Adrenal gland (tissue), 19 donors: ENCODE data around the gene GAGE10. TPM values are rescaled to one million over a fixed set of nuclear protein-coding genes. Genes with fewer than 3 reads are reported as not detected.

Experiments used
- DNase-seq, 7 donors: peaks; one replicate each; pipeline ENCODE4 v3.0.0-alpha.2; 2019 to 2020
- H3K27ac ChIP-seq, 5 donors: fragments of 200-600 bp; sonication (generic) in 4 of 5; 1 replicate in 3 of 5; 2 replicates in 2 of 5; pipeline versions ENCODE4 v1.5.1 to v1.8.0; 2016 to 2020; ENCODE audit warnings: mild to moderate bottlenecking in 1 of 5
- H3K27me3 ChIP-seq: fragments of 200-600 bp; 2 replicates; pipeline ENCODE4 v1.8.0; 2021
- H3K36me3 ChIP-seq, 2 donors: fragments of 200-600 bp; replicated peaks in 1 of 2; 1 replicate in 1 of 2; 2 replicates in 1 of 2; pipeline versions ENCODE4 v1.5.1 to v1.8.0; 2018 to 2022
- H3K4me1 ChIP-seq, 2 donors: fragments of 200-600 bp; replicated peaks in 1 of 2; 1 replicate in 1 of 2; 2 replicates in 1 of 2; pipeline versions ENCODE4 v1.5.1 to v1.8.0; 2018 to 2021
- H3K4me3 ChIP-seq, 4 donors: fragments of 200-600 bp; sonication (generic) in 3 of 4; one replicate each; pipeline ENCODE4 v1.5.1; 2016 to 2018
- H3K9me3 ChIP-seq, 3 donors: fragments of 200-600 bp; sonication (generic) in 1 of 3; replicated peaks in 1 of 3; 1 replicate in 2 of 3; 2 replicates in 1 of 3; pipeline versions ENCODE4 v1.5.1 to v1.8.0; 2016 to 2021
- POLR2A ChIP-seq, 2 donors: fragments of 450-650 bp; IDR thresholded peaks; one replicate each; pipeline ENCODE4 v1.6.1; 2017; ENCODE audit warnings: antibody characterized with exemption in 2 of 2, mild to moderate bottlenecking in 2 of 2, moderate library complexity in 1 of 2
- WGBS, 4 donors: extraction: QIAGEN DNeasy Blood & Tissue Kit in 2 of 4; methylation state at CpG; one replicate each; pipeline versions ENCODE4 v1.1.5 to v1.1.7; 2013 to 2017; 5-methylcytosine and 5-hydroxymethylcytosine counted together
- intact Hi-C, 2 donors: fragments of 100-400 bp; cut with DNase I; formaldehyde crosslinking; loops; one replicate each; pipeline versions ENCODE4 v1.14.1 to v1.15.0; 2022 to 2023
- long read RNA-seq, 10 donors: library from polyadenylated mRNA in 3 of 10; unstranded in 2 of 10; stranded (forward) in 1 of 10; transcript quantifications; one replicate each; pipeline ENCODE4 v2.0.0 and lab custom pipeline, GENCODE V29; 2021 to 2026
- polyA plus RNA-seq, 3 donors: library from polyadenylated mRNA; stranded (reverse); fragments of 200-250 nt in 2 of 3; fragments of 350-450 nt in 1 of 3; fragmentation: Illumina TruSeq in 1 of 3; extraction: RNeasy Lipid Tissue Mini Kit (QIAGEN cat#74804) in 1 of 3; gene quantifications; one replicate each; pipeline ENCODE4 v1.2.3, GENCODE V29; 2013 to 2014
- total RNA-seq, 9 donors: library from RNA; depleted of rRNA in 4 of 9; stranded (reverse); fragments of >200 nt in 4 of 9; fragments of 120-200 nt in 1 of 9; fragmentation: NEBNext Ultra II Directional in 1 of 9; extraction: Animal tissue kit (Norgen Biotek cat#: 25700) in 1 of 9; gene quantifications; one replicate each; pipeline versions ENCODE4 v1.1.0 to v1.2.4, GENCODE V29; 2013 to 2023
- TF ChIP-seq, protein P1 (sequence below), 6 experiments: fragments of 450-650 bp in 4 of 6; fragments of 200-600 bp in 2 of 6; sonication (generic) in 1 of 6; IDR thresholded peaks; 1 replicate in 5 of 6; 2 replicates in 1 of 6; pipeline versions ENCODE4 v1.5.1 to v1.8.0; 2016 to 2021; ENCODE audit warnings: antibody characterized with exemption in 6 of 6, mild to moderate bottlenecking in 2 of 6, moderate library complexity in 1 of 6
- donor health status: healthy with polysubstance abuse.
- donor health status: Bipolar disorder and iron deficiency.
- donor health status: DM: yes; HTN: yes; CAD: no.
- donor health status: DM: no; HTN: no; CAD: no.
- donor health status: DM: no; HTN: no; CAD: no.
- donor health status: DM: yes; HTN: yes; CAD: no.

The GAGE10 gene, protein sequence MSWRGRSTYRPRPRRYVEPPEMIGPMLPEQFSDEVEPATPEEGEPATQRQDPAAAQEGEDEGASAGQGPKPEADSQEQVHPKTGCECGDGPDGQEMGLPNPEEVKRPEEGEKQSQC
- under 1 TPM in 1 of 9 donors, not detected in 8; 0.33 TPM for total RNA-seq
- polyA plus RNA-seq = not detected
- long read RNA-seq, donor 1 = 0 reads
- long read RNA-seq, donor 2 = 0 reads
- long read RNA-seq, donor 3 = 0 reads
- long read RNA-seq, donor 4 = 0 reads
- long read RNA-seq, donor 5 = 0 reads
- long read RNA-seq, donor 6 = 0 reads
- long read RNA-seq, donor 7 = 0 reads
- long read RNA-seq, donor 8 = 0 reads
- long read RNA-seq, donor 9 = 0 reads
- long read RNA-seq, donor 10 = 0 reads

DNA sequence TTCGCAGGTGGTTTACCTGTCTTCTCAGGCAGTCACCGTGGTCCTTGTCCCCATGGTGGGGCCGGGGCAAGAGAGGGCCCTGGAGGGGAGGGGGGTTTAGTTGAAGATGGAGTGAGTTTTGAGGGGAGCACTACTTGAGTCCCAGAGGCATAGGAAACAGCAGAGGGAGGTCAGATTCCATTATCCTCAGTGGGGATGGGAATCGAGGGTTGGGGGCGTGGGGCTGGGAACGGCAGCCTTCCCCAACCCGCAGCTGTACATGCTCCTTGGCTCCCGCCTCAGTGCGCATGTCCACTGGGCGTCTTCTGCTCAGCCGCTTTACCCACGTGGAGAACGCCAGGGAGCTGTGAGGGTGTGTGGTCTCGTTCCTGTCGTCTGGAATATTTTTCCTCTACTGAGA lies at the start of gene GAGE10:
Gene GAGE10, plus strand, starts transcription at position 301 of the 400 bp plus-strand sequence. CDS start 1,214 bp downstream, outside the sequence.
- H3K27ac ChIP-seq = no peak within 1 kb of the TSS
- no peaks in the 10 kb centered on the region for H3K9me3 ChIP-seq
- no peaks in the 10 kb centered on the region for H3K36me3 ChIP-seq
- TF ChIP-seq, protein P1, sequence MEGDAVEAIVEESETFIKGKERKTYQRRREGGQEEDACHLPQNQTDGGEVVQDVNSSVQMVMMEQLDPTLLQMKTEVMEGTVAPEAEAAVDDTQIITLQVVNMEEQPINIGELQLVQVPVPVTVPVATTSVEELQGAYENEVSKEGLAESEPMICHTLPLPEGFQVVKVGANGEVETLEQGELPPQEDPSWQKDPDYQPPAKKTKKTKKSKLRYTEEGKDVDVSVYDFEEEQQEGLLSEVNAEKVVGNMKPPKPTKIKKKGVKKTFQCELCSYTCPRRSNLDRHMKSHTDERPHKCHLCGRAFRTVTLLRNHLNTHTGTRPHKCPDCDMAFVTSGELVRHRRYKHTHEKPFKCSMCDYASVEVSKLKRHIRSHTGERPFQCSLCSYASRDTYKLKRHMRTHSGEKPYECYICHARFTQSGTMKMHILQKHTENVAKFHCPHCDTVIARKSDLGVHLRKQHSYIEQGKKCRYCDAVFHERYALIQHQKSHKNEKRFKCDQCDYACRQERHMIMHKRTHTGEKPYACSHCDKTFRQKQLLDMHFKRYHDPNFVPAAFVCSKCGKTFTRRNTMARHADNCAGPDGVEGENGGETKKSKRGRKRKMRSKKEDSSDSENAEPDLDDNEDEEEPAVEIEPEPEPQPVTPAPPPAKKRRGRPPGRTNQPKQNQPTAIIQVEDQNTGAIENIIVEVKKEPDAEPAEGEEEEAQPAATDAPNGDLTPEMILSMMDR (IDR thresholded peaks at IDR 0.05) = no peak
- TF ChIP-seq POLR2A (IDR thresholded peaks at IDR 0.05) = no peak
- 78 to 89% (median 85%) methylated on average over 10 to 15 of the region's 15 CpGs for WGBS, 4 donors
- DNase-seq = no peak
- H3K4me3 ChIP-seq = no peak within 1 kb of the TSS
- H3K4me1 ChIP-seq = no peaks in the 10 kb centered on the region
- intact Hi-C loops = no loop called here
- H3K27me3 ChIP-seq = peaks cover 3% of the 10 kb centered on the region

DNA sequence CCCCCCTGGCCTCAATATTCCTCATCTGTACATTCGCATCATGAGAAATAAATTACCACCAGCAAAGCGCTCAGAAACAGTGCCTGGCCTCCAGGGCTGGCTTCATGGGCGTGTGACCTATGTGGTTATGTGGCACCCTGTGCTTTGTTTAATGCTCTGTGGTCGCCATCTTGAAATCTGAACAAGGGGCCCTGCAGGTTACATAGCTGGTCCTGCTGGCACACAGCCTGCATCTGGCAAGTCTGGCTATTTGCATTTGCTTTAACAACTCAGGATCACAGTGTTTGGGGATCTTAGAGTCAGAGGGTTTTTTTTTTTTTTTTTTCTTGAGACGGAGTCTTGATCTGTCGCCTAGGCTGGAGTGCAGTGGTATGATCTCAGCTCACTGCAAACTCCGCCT lies 48.8 kb upstream of the GAGE10 start:
- Histone ChIP-seq H3K9me3 (no peaks in the 10 kb centered on the region), H3K27me3 (peaks cover 4% of the 10 kb centered on the region), H3K4me1 (no peaks in the 10 kb centered on the region), H3K4me3 (no peak overlapping the region), H3K27ac (no peak overlapping the region), H3K36me3 (no peaks in the 10 kb centered on the region)
- TF ChIP-seq, protein P1 (IDR thresholded peaks at IDR 0.05) = no peak
- no peak for TF ChIP-seq POLR2A (IDR thresholded peaks at IDR 0.05)
- DNase-seq = no peak
- WGBS, 4 donors = 79 to 97% (median 88%) methylated on average over 7 of the region's 7 CpGs
- intact Hi-C loops = no loop called here

DNA sequence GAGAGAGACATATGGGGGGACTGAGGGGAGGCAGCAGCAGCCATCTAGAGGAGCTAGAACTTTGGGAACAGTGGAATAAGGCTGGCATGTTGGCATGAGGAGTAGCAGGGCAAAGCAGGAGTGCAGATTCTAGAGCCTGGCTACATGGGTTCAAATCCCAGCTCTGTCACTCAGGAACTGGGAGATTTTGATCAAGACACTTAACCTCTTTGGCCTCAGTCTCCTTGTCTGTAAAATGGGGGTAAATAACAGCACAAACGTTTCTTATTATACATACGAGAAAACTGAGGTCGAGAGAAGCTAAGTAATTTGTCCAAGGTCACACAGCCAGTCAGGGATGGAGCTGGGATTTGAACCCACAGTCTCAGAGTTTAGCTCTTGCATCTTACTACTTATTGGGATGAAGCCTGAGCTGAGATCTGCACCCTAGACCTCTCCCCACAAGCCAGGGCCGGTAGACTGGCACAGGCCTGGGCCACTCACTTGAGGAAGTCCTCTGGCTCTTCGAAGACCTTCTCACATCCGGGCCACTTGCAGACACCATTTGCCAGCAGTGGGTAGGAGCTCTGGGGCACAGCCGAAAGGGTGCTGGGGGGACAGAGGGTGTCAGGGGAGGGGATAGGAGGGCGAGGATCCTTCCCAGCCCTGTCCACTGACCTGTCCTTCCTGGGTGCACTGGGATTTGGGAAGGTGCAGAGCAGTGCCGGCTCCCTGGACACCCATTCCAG lies 47.0 kb upstream of the GAGE10 start:
- intact Hi-C loops = no loop called here
- Histone ChIP-seq H3K9me3 (no peaks in the 10 kb centered on the region), H3K4me3 (no peak overlapping the region), H3K36me3 (no peaks in the 10 kb centered on the region), H3K27me3 (peaks cover 4% of the 10 kb centered on the region), H3K4me1 (no peaks in the 10 kb centered on the region), H3K27ac (no peak overlapping the region)
- TF ChIP-seq, protein P1 (IDR thresholded peaks at IDR 0.05) = no peak
- no peak for TF ChIP-seq POLR2A (IDR thresholded peaks at IDR 0.05)
- DNase-seq = no peak
- WGBS, 4 donors = 64 to 79% (median 71%) methylated on average over 7 to 9 of the region's 9 CpGs; no CpG with 5 or more reads in 1 of the 4 donors

DNA sequence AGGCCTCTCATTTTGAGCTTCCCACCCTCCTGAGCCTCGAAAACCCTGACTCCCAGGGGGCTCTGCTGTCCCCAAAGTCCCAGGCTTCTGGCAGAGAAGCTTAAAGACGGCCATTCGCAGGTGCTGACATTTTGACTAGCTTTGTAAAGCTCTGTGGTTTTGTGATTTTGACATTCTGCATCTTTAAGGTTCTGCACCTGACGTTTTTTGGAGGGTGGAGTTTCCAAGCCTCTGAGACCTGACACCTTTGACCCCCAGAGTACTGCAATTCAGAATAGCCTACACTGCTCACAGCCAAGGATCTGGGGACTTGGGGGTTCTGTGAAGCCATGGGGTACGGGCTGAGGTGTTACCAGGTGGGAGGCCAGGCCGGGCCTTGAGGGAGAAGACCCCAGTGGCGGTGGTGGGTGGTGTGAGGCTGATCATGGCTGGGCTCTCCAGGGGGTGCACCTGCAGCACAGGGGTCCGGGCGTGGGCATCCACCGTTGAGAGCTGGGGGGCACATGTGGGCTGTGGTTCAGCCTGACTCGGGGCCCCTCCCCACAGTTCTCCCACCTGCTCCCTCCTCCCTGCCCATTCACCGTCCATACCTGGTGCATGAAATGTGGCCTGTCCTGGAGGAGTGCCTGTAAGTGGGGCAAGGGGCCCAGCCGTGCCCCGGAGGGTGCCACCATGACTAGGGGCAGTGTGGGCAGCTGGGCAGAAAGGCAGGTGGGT lies 46.2 kb upstream of the GAGE10 start:
- Histone ChIP-seq H3K36me3 (no peaks in the 10 kb centered on the region), H3K9me3 (no peaks in the 10 kb centered on the region), H3K27me3 (peaks cover 4% of the 10 kb centered on the region), H3K4me3 (no peak overlapping the region), H3K4me1 (no peaks in the 10 kb centered on the region), H3K27ac (no peak overlapping the region)
- no peak for TF ChIP-seq POLR2A (IDR thresholded peaks at IDR 0.05)
- TF ChIP-seq, protein P1 (IDR thresholded peaks at IDR 0.05) = no peak
- intact Hi-C loops = no loop called here
- 71 to 84% (median 79%) methylated on average over 3 to 14 of the region's 14 CpGs for WGBS, 4 donors
- no peak for DNase-seq
